HUES48 (cell line): ENCODE measurements around the gene PRKN.

Source experiments
- H3K27ac ChIP-seq: one replicate; pipeline ENCODE4 v1.7.0; 2013; ENCODE audit warnings: low read depth, low read length, inconsistent platforms
- H3K27me3 ChIP-seq: 2 replicates; pipeline ENCODE4 v1.6.1; 2013; ENCODE audit warnings: mild to moderate bottlenecking, low read length; ENCODE audit not compliant: control insufficient read depth, insufficient read depth
- H3K36me3 ChIP-seq: 2 replicates; pipeline ENCODE4 v1.6.1; 2013; ENCODE audit warnings: low read length; ENCODE audit not compliant: control insufficient read depth, insufficient read depth
- H3K4me1 ChIP-seq: 2 replicates; pipeline ENCODE4 v1.6.1; 2013; ENCODE audit warnings: mild to moderate bottlenecking, low read length; ENCODE audit not compliant: control insufficient read depth, insufficient read depth
- H3K4me3 ChIP-seq: 2 replicates; pipeline ENCODE4 v1.5.1; 2013; ENCODE audit warnings: mild to moderate bottlenecking, low read depth, low read length
- H3K9ac ChIP-seq: 2 replicates; pipeline ENCODE4 v1.6.1; 2013; ENCODE audit warnings: mild to moderate bottlenecking, low read depth, low read length, moderate library complexity
- H3K9me3 ChIP-seq: 2 replicates; pipeline ENCODE4 v1.6.1; 2013; ENCODE audit warnings: low read length; ENCODE audit not compliant: control insufficient read depth, insufficient read depth

The PRKN gene

GRCh38 chr6:162165479-162165878, 562.1 kb downstream of the PRKN start:
- Histone ChIP-seq H3K36me3 (no peaks in the 10 kb centered on the region), H3K4me1 (no peaks in the 10 kb centered on the region), H3K27me3 (no peaks in the 10 kb centered on the region), H3K4me3 (no peak overlapping the region), H3K27ac (no peak overlapping the region), H3K9ac (no peak overlapping the region), H3K9me3 (no peaks in the 10 kb centered on the region)

- no peak overlapping the region for H3K27ac ChIP-seq
- H3K4me1 ChIP-seq, result no peaks in the 10 kb centered on the region
- H3K9me3 ChIP-seq, result no peaks in the 10 kb centered on the region
- no peaks in the 10 kb centered on the region for H3K27me3 ChIP-seq
- H3K9ac ChIP-seq, result no peak overlapping the region
- no peaks in the 10 kb centered on the region for H3K36me3 ChIP-seq
- no peak overlapping the region for H3K4me3 ChIP-seq
Measured at GRCh38 chr6:162157167-162157870, 570.2 kb downstream of the PRKN start.

GRCh38 chr6:162156146-162156545, 571.4 kb downstream of the PRKN start:
- H3K36me3 ChIP-seq, result no peaks in the 10 kb centered on the region
- H3K27me3 ChIP-seq, result no peaks in the 10 kb centered on the region
- no peaks in the 10 kb centered on the region for H3K9me3 ChIP-seq
- no peak overlapping the region for H3K9ac ChIP-seq
- H3K4me1 ChIP-seq, result no peaks in the 10 kb centered on the region
- H3K4me3 ChIP-seq, result no peak overlapping the region
- H3K27ac ChIP-seq, result no peak overlapping the region

DNA sequence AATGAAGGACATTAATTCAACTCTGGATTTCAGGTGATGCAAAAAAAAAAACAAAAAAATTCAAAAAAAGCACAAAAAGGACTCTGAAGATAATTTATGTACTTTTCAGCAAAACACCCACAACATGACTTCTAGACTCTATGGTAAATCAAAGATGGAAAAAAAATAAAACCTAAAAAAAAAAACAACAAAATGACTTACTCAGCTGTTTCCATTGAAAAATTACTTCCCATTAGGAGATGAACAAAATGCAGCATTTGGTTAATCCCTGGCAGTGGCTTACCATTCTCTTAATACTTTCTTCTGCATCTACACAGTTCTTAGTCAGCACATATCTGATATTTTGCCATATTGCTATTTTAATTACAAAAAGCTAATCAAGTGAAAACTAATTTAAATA, 572.6 kb downstream of the PRKN start:
- H3K9ac ChIP-seq, result no peak overlapping the region
- no peak overlapping the region for H3K4me3 ChIP-seq
- H3K27ac ChIP-seq, result no peak overlapping the region
- H3K4me1 ChIP-seq, result 0 out of 2 replicates have a peak, but pooled peaks cover 6% of the 10 kb centered on the region
- H3K36me3 ChIP-seq, result no peaks in the 10 kb centered on the region
- H3K27me3 ChIP-seq, result no peaks in the 10 kb centered on the region
- H3K9me3 ChIP-seq, result no peaks in the 10 kb centered on the region

- Histone ChIP-seq H3K4me1 (peaks cover 12% of the 10 kb centered on the region), H3K9ac (no peak overlapping the region), H3K9me3 (no peaks in the 10 kb centered on the region), H3K36me3 (no peaks in the 10 kb centered on the region), H3K27me3 (no peaks in the 10 kb centered on the region), H3K27ac (no peak overlapping the region), H3K4me3 (no peak overlapping the region)
Measured at GRCh38 chr6:162154001-162154400, 573.6 kb downstream of the PRKN start.

DNA sequence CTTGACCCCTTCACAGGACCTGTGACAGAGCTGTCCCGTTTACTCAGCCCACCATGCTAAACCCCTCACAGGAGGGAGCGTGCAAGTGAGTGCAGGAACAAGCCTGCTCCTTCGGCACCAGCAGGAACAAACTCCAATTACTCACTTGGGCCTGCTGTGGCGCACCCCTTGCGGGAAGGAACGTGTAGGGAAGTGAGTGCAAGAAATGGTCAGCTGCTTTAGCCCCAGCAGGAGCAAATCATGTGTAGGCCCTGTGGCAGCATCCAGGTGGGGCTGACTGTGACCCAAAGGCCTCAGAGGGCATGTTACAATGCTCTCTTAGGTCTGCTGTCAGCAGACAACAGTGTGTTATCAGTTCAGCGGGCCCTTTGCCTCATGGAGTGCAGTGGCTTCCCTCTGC, 574.4 kb downstream of the PRKN start:
- H3K27ac ChIP-seq, result no peak overlapping the region
- H3K27me3 ChIP-seq, result no peaks in the 10 kb centered on the region
- no peaks in the 10 kb centered on the region for H3K9me3 ChIP-seq
- no peaks in the 10 kb centered on the region for H3K36me3 ChIP-seq
- H3K4me1 ChIP-seq, result peaks cover 12% of the 10 kb centered on the region
- no peak overlapping the region for H3K4me3 ChIP-seq
- H3K9ac ChIP-seq, result no peak overlapping the region

- Histone ChIP-seq H3K36me3 (no peaks in the 10 kb centered on the region), H3K9ac (no peak overlapping the region), H3K4me1 (peaks cover 12% of the 10 kb centered on the region), H3K27me3 (no peaks in the 10 kb centered on the region), H3K27ac (no peak overlapping the region), H3K4me3 (no peak overlapping the region), H3K9me3 (no peaks in the 10 kb centered on the region)
Measured at GRCh38 chr6:162151021-162151665, 576.4 kb downstream of the PRKN start.

GRCh38 chr6:162150295-162150694, 577.3 kb downstream of the PRKN start:
- no peak overlapping the region for H3K4me3 ChIP-seq
- no peaks in the 10 kb centered on the region for H3K27me3 ChIP-seq
- H3K36me3 ChIP-seq, result no peaks in the 10 kb centered on the region
- H3K27ac ChIP-seq, result no peak overlapping the region
- H3K4me1 ChIP-seq, result peaks cover 12% of the 10 kb centered on the region
- H3K9me3 ChIP-seq, result no peaks in the 10 kb centered on the region
- no peak overlapping the region for H3K9ac ChIP-seq

DNA sequence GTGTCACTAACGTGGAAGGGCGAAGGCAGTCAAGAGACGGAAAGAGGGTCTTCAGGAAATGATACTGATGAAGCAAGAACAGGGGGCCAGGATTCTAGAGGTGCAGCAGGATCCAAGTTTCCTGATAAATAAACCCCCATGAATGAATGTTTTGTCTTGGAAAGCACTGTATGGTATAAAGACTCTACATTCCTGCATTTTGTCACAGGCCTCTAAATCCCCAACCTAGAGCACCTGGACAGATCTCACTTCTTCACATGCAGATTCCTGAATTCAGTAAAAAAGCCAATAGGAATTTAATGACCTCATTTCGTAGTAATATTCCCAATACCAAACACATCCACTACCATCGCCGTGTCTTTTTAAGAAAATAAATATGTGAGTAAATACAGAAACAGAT, 577.8 kb downstream of the PRKN start:
- no peaks in the 10 kb centered on the region for H3K27me3 ChIP-seq
- no peak overlapping the region for H3K4me3 ChIP-seq
- H3K4me1 ChIP-seq, result peaks cover 12% of the 10 kb centered on the region
- H3K9me3 ChIP-seq, result no peaks in the 10 kb centered on the region
- H3K9ac ChIP-seq, result no peak overlapping the region
- H3K27ac ChIP-seq, result no peak overlapping the region
- no peaks in the 10 kb centered on the region for H3K36me3 ChIP-seq

- Histone ChIP-seq H3K36me3 (no peaks in the 10 kb centered on the region), H3K4me1 (peaks cover 12% of the 10 kb centered on the region), H3K9me3 (no peaks in the 10 kb centered on the region), H3K4me3 (no peak overlapping the region), H3K27me3 (no peaks in the 10 kb centered on the region), H3K9ac (no peak overlapping the region), H3K27ac (no peak overlapping the region)
Measured at GRCh38 chr6:162147805-162148204, 579.8 kb downstream of the PRKN start.

DNA sequence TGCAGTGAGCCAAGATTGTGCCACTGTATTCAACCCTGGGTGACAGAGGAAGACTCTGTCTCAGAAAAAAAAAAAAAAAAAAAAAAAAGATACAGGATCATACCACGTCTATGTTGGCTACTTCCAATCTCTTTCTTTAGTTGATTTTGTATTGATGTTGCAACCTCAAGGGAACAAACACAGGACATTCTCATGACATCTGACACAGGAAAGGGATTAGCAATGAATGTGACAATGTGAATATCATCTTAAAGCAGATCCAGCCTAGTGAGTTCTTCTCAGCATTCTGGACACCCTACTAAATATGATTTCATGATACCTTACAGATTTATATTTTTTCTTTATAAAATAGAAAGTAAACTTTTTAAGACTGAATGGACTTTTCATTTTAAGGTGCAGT, 580.3 kb downstream of the PRKN start:
- H3K9ac ChIP-seq, result no peak overlapping the region
- peaks cover 12% of the 10 kb centered on the region for H3K4me1 ChIP-seq
- H3K27ac ChIP-seq, result no peak overlapping the region
- H3K36me3 ChIP-seq, result no peaks in the 10 kb centered on the region
- H3K4me3 ChIP-seq, result no peak overlapping the region
- H3K9me3 ChIP-seq, result no peaks in the 10 kb centered on the region
- H3K27me3 ChIP-seq, result no peaks in the 10 kb centered on the region
